ENCODE results near the gene OR4D6. TPM values are rescaled to one million over a fixed set of nuclear protein-coding genes. Genes with fewer than 3 reads are reported as not detected.

The OR4D6 gene
- total RNA-seq, 4 donors from 2014 or later = not detected

GRCh38 chr11:59501931-59502330, 45.2 kb downstream of the OR4D6 start:
- H3K4me3 ChIP-seq = no peak overlapping the region
- no peak overlapping the region for H3K27ac ChIP-seq
- no peaks in the 10 kb centered on the region for H3K9me3 ChIP-seq
- no peak for TF ChIP-seq POLR2A (IDR thresholded peaks at IDR 0.05)
- TF ChIP-seq CTCF (IDR thresholded peaks at IDR 0.05) = no peak
- H3K27me3 ChIP-seq = no peaks in the 10 kb centered on the region
- no peaks in the 10 kb centered on the region for H3K4me1 ChIP-seq
- DNase-seq = no peak
- H3K36me3 ChIP-seq = no peaks in the 10 kb centered on the region
- intact Hi-C loops (cut with DNase I; ENCODE audit: low total_unique reads) = no loop called here

GRCh38 chr11:59503276-59503675, 46.5 kb downstream of the OR4D6 start, which contains the start of gene OR4D11:
OR4D11 (plus strand) TSS chr11:59503576; CDS start chr11:59503576, 0 bp downstream.
- no peaks in the 10 kb centered on the region for H3K27me3 ChIP-seq
- TF ChIP-seq CTCF (IDR thresholded peaks at IDR 0.05) (no peak), POLR2A (IDR thresholded peaks at IDR 0.05) (no peak)
- no peak for DNase-seq
- no peak within 1 kb of the TSS for H3K27ac ChIP-seq
- H3K9me3 ChIP-seq = no peaks in the 10 kb centered on the region
- H3K36me3 ChIP-seq = no peaks in the 10 kb centered on the region
- H3K4me3 ChIP-seq = no peak within 1 kb of the TSS
- no peaks in the 10 kb centered on the region for H3K4me1 ChIP-seq
- intact Hi-C loops (cut with DNase I; ENCODE audit: low total_unique reads) = no loop called here

Other genes with a start within 250 kb of the OR4D6 start
- gene MPEG1, start 244.0 kb upstream of the OR4D6 start, total RNA-seq = 10 to 100 TPM in 1 of 4 donors, 1 to 10 TPM in 3; 1.0 to 15.1 (median 5.7) TPM
- not detected for gene OR5AN1, start 98.1 kb upstream of the OR4D6 start, total RNA-seq
- not detected for gene OR5A2, start 30.5 kb upstream of the OR4D6 start, total RNA-seq
- gene OR5A1, start 20.5 kb upstream of the OR4D6 start, total RNA-seq = not detected
- not detected for gene OR4D10, start 16.4 kb downstream of the OR4D6 start, total RNA-seq
- not detected for gene OR4D11, start 46.6 kb downstream of the OR4D6 start, total RNA-seq
- not detected for gene OR4D9, start 54.6 kb downstream of the OR4D6 start, total RNA-seq
- gene OSBP, start 158.8 kb downstream of the OR4D6 start, total RNA-seq = 10 to 100 TPM; 27.4 to 51.0 (median 41.9) TPM
- gene PATL1, start 212.1 kb downstream of the OR4D6 start, total RNA-seq = 10 to 100 TPM in 2 of 4 donors, 1 to 10 TPM in 2; 3.5 to 43.0 (median 17.3) TPM

All from uterus (tissue), 4 donors.